Activated naive CD8-positive, alpha-beta T cell (primary cell): ENCODE data around the gene LRRC75A.

Experiments
- H3K27ac Mint-ChIP-seq: one replicate; pipeline ENCODE4 v1.8.0; 2021; ENCODE audit warnings: mixed read lengths
- H3K27me3 Mint-ChIP-seq: one replicate; pipeline ENCODE4 v1.8.0; 2021; ENCODE audit warnings: mixed read lengths
- H3K36me3 Mint-ChIP-seq: one replicate; pipeline ENCODE4 v1.8.0; 2021; ENCODE audit warnings: mixed read lengths
- H3K4me1 Mint-ChIP-seq: one replicate; pipeline ENCODE4 v1.8.0; 2021; ENCODE audit warnings: low read depth, mixed read lengths
- H3K4me3 Mint-ChIP-seq: one replicate; pipeline ENCODE4 v1.8.0; 2021; ENCODE audit warnings: mild to moderate bottlenecking, mixed read lengths
- H3K9me3 Mint-ChIP-seq: one replicate; pipeline ENCODE4 v1.8.0; 2021; ENCODE audit warnings: low read depth, mixed read lengths

LRRC75A gene

DNA sequence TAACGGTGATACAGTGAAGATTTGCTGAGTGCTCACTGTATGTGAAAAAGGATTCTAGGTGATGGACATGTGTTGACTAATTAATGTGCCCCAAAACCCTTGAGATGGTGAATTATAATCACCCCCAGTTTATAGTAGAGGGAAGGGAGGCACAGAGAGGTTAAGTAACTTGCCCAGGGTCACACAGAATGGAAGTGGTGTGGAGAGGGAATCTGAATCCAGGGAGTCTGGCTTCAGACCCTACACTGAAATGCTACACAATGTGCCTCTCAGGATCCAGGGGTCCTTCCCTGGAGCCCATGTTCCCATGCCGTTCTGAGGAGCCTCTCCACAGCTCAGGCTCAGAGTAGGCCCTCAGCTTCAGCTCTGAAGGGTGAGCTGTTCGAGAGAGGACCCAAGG lies 65.0 kb downstream of the LRRC75A start:
- Mint-ChIP-seq H3K27ac (no peak overlapping the region), H3K36me3 (no peaks in the 10 kb centered on the region), H3K27me3 (no peaks in the 10 kb centered on the region), H3K4me3 (no peak overlapping the region), H3K4me1 (no peaks in the 10 kb centered on the region), H3K9me3 (no peaks in the 10 kb centered on the region)

DNA sequence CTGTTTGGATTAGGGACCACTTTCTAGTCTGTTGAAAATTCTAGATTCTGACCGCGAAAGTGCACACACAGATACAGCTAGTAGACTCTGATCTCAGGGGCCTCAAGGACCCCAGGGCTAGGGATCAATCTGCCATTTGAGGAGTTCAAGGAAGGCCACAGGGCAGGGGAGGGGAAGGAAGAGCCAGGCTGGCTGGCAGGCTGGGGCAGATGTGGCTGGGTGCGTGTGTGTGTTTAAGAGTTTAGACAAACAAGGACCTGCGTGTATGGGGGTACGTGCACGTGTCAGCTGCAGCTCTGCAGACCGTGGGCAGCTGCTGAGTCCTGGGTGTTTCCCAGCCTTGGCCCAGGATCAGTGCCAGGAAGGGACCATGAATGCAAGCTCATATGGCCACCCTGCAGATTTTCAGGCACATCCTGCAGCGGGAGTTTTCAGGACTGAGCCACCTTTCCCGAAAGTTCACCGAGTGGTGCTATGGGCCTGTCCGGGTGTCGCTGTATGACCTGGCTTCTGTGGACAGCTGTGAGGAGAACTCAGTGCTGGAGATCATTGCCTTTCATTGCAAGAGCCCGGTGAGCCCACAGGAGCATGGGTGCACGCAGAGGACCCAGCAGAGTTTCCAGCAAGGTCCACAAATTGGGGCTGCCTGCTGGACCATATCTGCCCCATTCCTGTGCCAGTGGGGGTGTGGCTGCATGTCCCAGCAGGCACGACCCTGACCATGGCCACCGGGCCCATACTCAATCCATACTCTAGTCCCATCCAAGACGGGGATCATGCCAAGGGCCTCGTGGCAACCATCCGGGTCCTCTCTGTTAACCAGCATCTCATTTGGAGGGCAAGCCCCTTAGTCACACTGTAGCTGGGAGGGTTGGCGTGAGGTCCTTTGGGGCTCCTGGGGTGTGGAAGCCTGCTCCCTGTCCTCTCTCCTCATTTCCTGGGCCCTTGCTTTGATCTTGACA lies 66.0 kb downstream of the LRRC75A start:
- H3K36me3 Mint-ChIP-seq = peaks cover under 1% of the 10 kb centered on the region
- no peaks in the 10 kb centered on the region for H3K27me3 Mint-ChIP-seq
- peaks cover under 1% of the 10 kb centered on the region for H3K4me1 Mint-ChIP-seq
- H3K27ac Mint-ChIP-seq = no peak overlapping the region
- H3K9me3 Mint-ChIP-seq = no peaks in the 10 kb centered on the region
- H3K4me3 Mint-ChIP-seq = no peak overlapping the region

DNA sequence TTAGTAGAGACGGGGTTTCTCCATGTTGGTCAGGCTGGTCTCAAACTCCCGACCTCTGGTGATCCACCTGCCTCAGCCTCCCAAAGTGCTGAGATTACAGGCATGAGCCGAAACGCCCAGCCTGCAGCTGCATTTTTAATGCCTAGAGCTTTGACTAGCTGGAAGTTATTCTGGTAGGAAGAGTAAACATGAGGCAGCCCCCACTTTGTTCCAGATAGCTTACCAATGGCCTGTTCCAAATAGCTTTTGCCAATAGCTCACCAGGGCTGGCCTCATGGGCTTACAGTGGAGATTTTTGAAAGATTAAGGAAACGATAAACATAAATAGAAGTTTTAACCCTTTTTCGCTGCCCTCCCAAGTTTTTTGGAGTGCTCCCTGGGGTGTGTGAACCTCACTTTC lies 66.8 kb downstream of the LRRC75A start:
- Mint-ChIP-seq H3K27me3 (no peaks in the 10 kb centered on the region), H3K36me3 (peaks cover 2% of the 10 kb centered on the region), H3K27ac (no peak overlapping the region), H3K4me3 (no peak overlapping the region), H3K4me1 (peaks cover 9% of the 10 kb centered on the region), H3K9me3 (no peaks in the 10 kb centered on the region)

DNA sequence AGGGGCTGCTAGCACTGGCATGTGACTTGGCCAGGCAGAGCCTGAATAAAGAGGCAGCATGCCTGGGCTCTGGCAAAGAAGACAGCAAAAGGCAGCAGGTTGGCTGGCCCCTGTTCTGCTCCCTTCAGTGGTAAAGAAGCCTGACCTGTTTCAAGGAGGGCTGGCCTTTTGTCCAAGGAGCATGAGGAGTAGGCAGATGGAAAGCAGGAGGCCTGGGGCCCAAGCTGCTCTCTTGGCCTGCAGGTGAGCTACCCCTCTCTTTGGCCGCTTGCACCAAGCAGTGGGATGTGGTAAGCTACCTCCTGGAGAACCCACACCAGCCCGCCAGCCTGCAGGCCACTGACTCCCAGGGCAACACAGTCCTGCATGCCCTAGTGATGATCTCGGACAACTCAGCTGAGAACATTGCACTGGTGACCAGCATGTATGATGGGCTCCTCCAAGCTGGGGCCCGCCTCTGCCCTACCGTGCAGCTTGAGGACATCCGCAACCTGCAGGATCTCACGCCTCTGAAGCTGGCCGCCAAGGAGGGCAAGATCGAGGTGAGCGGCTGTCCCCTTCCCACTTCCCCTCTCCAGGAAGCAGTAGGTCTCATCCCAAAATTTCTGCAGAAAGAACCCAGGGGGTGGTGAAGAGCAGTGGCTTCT lies 68.6 kb downstream of the LRRC75A start:
- H3K27ac Mint-ChIP-seq = no peak overlapping the region
- H3K9me3 Mint-ChIP-seq = no peaks in the 10 kb centered on the region
- H3K4me3 Mint-ChIP-seq = no peak overlapping the region
- peaks cover 2% of the 10 kb centered on the region for H3K36me3 Mint-ChIP-seq
- no peaks in the 10 kb centered on the region for H3K27me3 Mint-ChIP-seq
- peaks cover 27% of the 10 kb centered on the region for H3K4me1 Mint-ChIP-seq

DNA sequence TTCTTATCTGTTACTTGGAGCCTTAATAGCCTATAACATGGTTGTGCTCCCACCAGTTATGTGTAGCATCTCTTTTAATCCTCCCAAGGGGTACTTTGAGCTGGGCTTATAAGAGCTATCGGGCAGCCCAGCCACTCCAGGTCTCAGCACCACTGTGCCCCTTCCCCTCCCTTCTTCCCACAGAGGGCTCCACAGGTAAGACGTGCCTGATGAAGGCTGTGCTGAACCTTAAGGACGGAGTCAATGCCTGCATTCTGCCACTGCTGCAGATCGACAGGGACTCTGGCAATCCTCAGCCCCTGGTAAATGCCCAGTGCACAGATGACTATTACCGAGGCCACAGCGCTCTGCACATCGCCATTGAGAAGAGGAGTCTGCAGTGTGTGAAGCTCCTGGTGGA lies 69.6 kb downstream of the LRRC75A start:
- H3K4me1 Mint-ChIP-seq = peaks cover 33% of the 10 kb centered on the region
- no peak overlapping the region for H3K4me3 Mint-ChIP-seq
- H3K36me3 Mint-ChIP-seq = peaks cover 2% of the 10 kb centered on the region
- H3K9me3 Mint-ChIP-seq = no peaks in the 10 kb centered on the region
- no peaks in the 10 kb centered on the region for H3K27me3 Mint-ChIP-seq
- peak overlapping the region; percentile 10 for H3K27ac Mint-ChIP-seq

DNA sequence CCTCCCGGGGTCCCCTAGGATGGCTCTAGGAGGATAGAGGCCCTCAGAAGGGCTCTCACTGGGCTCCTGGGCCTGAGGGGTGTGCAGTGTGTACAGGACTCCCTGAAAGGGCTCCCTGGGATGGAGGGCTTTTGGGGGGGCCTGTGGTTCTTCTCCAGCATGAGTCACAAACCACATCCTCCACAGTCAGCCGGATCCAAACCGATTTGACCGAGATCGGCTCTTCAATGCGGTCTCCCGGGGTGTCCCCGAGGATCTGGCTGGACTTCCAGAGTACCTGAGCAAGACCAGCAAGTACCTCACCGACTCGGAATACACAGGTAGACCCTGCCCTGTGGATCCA lies 72.1 kb downstream of the LRRC75A start:
- H3K9me3 Mint-ChIP-seq = no peaks in the 10 kb centered on the region
- H3K36me3 Mint-ChIP-seq = peaks cover 4% of the 10 kb centered on the region
- H3K27ac Mint-ChIP-seq = peak overlapping the region; percentile 92
- H3K4me1 Mint-ChIP-seq = peaks cover 44% of the 10 kb centered on the region
- H3K27me3 Mint-ChIP-seq = no peaks in the 10 kb centered on the region
- H3K4me3 Mint-ChIP-seq = peak overlapping the region; percentile 75

DNA sequence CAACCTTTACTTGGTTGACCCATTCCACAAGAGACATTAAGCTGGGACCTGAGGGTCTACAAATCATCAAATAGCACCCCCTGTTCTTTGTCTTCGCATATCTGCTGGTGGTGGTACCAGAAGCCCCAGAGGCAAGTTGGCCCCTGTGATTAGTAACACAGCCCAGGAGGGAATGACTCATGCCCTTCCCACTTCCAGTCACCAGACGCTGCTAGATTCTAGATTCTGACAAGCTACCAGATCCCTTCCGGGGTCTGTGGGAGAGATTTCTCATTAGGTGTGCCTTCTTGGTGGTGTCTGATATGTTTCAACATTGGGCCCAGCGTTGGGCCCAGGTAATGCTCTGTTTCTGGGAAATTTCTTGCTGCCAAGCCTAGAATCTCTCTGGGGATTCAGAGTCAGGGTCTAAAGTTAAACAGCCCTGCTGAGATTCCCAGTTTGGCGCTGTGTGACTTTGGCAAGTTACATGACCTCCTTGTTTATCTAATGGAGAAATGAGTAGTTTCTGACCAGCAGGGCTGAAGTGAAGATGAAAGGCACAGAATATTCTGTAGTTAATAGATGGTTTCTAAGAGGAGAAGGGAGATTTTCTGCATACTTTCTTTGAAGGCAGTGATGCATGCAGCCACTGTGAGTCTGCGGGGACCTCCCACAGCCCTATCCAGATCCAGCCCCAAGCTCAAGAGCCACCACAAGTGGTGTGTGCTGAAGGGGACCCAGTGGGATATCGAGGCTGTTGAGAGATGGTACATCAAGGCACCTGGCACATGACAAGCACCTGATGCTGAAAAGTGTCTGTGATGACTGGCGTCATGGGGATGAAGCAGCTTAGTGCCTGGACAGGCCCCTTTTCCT lies 72.7 kb downstream of the LRRC75A start:
- H3K4me3 Mint-ChIP-seq = peak overlapping the region; percentile 75
- peak overlapping the region; percentile 92 for H3K27ac Mint-ChIP-seq
- H3K9me3 Mint-ChIP-seq = no peaks in the 10 kb centered on the region
- peaks cover 4% of the 10 kb centered on the region for H3K36me3 Mint-ChIP-seq
- peaks cover 48% of the 10 kb centered on the region for H3K4me1 Mint-ChIP-seq
- H3K27me3 Mint-ChIP-seq = no peaks in the 10 kb centered on the region

DNA sequence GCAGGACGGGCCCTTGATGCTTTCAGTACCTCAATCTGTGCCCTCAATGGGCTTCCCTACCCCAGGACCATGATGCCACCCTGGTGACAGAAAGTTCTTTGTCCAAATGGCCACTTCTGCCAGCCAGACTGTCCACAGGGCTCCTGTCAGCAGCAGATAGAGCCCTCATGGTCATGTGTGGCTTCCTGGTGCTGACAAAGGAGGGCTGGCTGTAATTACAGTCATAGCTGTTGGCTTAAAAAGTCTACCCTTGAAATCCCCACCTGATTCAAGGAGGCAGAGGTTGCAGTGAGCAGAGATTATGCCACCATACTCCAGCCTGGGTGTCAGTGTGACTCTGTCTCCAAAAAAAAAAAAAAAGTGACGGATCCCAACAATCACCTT lies 73.3 kb downstream of the LRRC75A start:
- peaks cover 50% of the 10 kb centered on the region for H3K4me1 Mint-ChIP-seq
- H3K36me3 Mint-ChIP-seq = peaks cover 4% of the 10 kb centered on the region
- peak overlapping the region; percentile 92 for H3K27ac Mint-ChIP-seq
- H3K27me3 Mint-ChIP-seq = no peaks in the 10 kb centered on the region
- H3K4me3 Mint-ChIP-seq = peak overlapping the region; percentile 75
- no peaks in the 10 kb centered on the region for H3K9me3 Mint-ChIP-seq

DNA sequence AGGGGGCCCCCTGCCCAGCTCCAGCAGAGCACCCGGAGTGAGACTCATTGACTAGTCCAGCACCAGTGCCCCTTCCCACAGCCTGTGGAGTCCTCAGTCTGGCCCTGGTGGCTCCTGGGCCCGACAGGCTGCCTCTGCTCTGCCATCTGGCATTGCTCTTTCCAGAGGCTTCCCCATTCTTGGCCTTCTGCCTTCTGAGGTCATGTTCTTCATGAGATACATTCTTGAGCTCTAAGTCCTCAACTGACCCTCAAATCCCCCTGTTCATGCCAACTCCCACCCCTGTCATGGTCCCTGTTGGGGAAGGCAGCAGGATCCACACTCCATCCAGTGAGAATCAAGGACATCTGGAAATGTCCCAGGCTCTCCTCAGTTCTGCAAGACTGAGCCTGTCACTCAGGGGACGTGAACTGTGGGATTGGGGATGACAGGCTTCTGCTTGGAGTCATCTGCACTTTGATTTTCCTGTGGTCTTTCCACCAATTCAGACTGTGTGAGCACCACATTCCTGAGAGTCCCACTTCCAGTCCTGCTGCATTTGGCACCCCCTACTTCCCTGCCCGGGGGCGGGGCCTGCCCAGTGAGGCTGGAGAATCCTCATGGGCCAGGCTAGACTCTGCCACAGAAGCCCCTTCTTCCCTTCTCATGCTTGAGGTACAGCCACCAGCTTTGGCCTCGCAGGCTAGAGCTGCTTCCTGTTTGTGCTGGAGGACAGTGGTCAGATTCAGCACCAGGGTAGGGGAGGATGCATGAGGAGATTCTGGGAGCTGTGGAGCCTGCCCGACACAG lies 73.9 kb downstream of the LRRC75A start:
- H3K27me3 Mint-ChIP-seq = no peaks in the 10 kb centered on the region
- H3K36me3 Mint-ChIP-seq = peaks cover 4% of the 10 kb centered on the region
- peak overlapping the region; percentile 75 for H3K4me3 Mint-ChIP-seq
- no peaks in the 10 kb centered on the region for H3K9me3 Mint-ChIP-seq
- H3K27ac Mint-ChIP-seq = peak overlapping the region; percentile 92
- peaks cover 50% of the 10 kb centered on the region for H3K4me1 Mint-ChIP-seq

DNA sequence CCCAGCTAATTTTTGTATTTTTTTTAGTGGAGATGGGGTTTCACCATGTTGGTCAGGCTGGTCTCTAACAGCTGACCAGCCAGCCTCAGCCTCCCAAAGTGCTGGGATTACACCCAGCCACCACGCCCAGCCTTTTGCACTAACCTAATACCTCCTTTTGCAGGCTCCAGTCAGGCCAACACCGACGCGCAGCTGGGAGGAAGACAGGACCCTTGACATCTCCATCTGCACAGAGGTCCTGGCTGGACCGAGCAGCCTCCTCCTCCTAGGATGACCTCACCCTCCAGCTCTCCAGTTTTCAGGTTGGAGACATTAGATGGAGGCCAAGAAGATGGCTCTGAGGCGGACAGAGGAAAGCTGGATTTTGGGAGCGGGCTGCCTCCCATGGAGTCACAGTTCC lies 74.6 kb downstream of the LRRC75A start:
- H3K27me3 Mint-ChIP-seq = no peaks in the 10 kb centered on the region
- H3K27ac Mint-ChIP-seq = peak overlapping the region; percentile 99
- H3K36me3 Mint-ChIP-seq = peaks cover 4% of the 10 kb centered on the region
- no peaks in the 10 kb centered on the region for H3K9me3 Mint-ChIP-seq
- H3K4me1 Mint-ChIP-seq = peaks cover 52% of the 10 kb centered on the region
- H3K4me3 Mint-ChIP-seq = peak overlapping the region; percentile 20

DNA sequence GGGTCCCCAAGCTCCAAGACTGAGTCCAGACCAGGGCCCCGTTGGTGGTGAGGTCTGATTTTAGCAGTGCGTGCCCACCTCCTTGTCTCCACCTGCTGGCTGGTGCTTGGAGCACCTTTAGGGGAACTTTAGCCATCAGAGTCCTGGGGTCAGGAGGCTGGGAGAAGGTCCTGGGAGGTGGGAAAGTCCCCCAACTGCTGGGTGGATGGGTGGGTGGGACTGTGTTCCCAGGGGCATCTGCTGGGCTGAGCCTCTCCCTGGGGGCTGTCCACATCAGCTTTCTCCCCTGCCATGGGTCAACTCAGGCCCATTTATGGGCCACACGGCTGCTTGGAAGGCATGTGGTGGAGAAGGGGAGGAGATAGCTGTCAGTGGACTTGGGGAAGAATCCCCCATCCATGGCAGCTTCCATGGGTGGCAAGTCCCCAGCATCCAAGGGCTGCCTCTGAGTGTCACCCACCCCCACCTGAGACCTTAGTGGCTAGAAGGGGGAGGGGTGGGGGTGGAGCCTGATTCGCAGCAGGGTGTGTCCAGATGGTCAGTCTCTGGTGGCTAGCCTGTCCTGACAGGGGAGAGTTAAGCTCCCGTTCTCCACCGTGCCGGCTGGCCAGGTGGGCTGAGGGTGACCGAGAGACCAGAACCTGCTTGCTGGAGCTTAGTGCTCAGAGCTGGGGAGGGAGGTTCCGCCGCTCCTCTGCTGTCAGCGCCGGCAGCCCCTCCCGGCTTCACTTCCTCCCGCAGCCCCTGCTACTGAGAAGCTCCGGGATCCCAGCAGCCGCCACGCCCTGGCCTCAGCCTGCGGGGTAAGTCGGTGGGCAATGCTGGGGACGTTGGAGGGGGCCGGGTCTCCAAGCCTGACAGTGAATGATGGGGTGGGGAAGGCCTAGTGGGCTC lies 76.7 kb downstream of the LRRC75A start, which contains the start of gene TRPV2:
TSS of gene TRPV2 (plus strand) at position 541 of the 894 bp plus-strand sequence. CDS start 2,098 bp downstream, outside the sequence.
- Mint-ChIP-seq H3K27me3 (no peaks in the 10 kb centered on the region), H3K4me1 (peaks cover 44% of the 10 kb centered on the region)

DNA sequence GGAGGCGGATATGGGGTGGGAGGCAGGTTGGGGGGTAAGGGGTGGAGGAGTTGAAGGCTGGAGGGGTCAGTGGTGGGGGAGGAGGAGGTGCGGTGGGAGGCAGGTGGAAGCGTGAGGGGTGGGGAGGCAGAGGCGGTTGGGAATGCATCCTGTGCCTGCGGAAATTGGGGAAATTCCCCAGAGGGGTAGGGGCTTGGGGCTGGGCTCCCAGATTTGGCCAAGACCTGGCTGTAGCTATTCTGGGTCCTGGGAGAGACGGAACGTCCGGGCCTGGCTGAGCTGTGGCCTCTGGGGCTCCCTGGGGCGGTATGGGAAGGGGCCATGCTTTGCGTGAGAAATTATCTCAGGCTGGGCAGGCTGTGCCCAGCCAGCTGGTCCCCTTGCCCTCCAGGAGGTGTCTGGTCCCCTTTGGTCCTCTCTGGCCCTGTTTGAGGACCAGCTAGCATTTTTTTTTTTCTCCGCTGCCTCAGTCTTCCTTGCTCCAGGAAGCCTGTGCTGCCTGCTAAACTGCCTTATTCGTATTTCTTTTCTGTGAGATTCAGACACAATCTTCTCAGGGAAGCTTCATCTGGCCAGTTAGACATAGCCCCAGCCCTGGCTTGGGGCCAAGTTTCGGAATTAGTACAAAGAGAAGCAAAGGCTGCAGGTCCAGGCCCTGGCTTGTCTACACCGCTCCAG lies 83.9 kb downstream of the LRRC75A start:
- no peaks in the 10 kb centered on the region for H3K9me3 Mint-ChIP-seq
- peaks cover 3% of the 10 kb centered on the region for H3K27me3 Mint-ChIP-seq
- H3K4me1 Mint-ChIP-seq = peaks cover 3% of the 10 kb centered on the region
- peak overlapping the region; percentile 44 for H3K4me3 Mint-ChIP-seq
- H3K27ac Mint-ChIP-seq = no peak overlapping the region
- H3K36me3 Mint-ChIP-seq = no peaks in the 10 kb centered on the region

More for the DNA sequence above, 76.7 kb downstream of the LRRC75A start, which contains the start of gene TRPV2:
- peaks cover 2% of the 10 kb centered on the region for H3K36me3 Mint-ChIP-seq
- no peaks in the 10 kb centered on the region for H3K9me3 Mint-ChIP-seq
- H3K27ac Mint-ChIP-seq = peak within 1 kb of the TSS; percentile 99
- peak within 1 kb of the TSS; percentile 98 for H3K4me3 Mint-ChIP-seq
